ENCODE data around the gene ADAMTSL2.
A peak's percentile ranks its signal among the peaks of the same experiment; 100 is the strongest.

ADAMTSL2 gene

GRCh38 chr9:133534346-133535291, at the start of gene ADAMTSL2:
TSS of gene ADAMTSL2 (plus strand) at chr9:133534704. CDS start at chr9:133536713, 2,009 bp downstream.
- DNase-seq (ENCODE audit: low read depth, low spot score): peak; percentile 45
- TF ChIP-seq, protein P1, sequence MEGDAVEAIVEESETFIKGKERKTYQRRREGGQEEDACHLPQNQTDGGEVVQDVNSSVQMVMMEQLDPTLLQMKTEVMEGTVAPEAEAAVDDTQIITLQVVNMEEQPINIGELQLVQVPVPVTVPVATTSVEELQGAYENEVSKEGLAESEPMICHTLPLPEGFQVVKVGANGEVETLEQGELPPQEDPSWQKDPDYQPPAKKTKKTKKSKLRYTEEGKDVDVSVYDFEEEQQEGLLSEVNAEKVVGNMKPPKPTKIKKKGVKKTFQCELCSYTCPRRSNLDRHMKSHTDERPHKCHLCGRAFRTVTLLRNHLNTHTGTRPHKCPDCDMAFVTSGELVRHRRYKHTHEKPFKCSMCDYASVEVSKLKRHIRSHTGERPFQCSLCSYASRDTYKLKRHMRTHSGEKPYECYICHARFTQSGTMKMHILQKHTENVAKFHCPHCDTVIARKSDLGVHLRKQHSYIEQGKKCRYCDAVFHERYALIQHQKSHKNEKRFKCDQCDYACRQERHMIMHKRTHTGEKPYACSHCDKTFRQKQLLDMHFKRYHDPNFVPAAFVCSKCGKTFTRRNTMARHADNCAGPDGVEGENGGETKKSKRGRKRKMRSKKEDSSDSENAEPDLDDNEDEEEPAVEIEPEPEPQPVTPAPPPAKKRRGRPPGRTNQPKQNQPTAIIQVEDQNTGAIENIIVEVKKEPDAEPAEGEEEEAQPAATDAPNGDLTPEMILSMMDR (IDR thresholded peaks at IDR 0.05; ENCODE audit: low read depth, low read length): no peak
- no peak within 1 kb of the TSS for H3K4me3 ChIP-seq (ENCODE audit: low read depth, low read length)
- in situ Hi-C loops (cut with HindIII; ENCODE audit: low sequenced_read_pairs): no loop called here

DNA sequence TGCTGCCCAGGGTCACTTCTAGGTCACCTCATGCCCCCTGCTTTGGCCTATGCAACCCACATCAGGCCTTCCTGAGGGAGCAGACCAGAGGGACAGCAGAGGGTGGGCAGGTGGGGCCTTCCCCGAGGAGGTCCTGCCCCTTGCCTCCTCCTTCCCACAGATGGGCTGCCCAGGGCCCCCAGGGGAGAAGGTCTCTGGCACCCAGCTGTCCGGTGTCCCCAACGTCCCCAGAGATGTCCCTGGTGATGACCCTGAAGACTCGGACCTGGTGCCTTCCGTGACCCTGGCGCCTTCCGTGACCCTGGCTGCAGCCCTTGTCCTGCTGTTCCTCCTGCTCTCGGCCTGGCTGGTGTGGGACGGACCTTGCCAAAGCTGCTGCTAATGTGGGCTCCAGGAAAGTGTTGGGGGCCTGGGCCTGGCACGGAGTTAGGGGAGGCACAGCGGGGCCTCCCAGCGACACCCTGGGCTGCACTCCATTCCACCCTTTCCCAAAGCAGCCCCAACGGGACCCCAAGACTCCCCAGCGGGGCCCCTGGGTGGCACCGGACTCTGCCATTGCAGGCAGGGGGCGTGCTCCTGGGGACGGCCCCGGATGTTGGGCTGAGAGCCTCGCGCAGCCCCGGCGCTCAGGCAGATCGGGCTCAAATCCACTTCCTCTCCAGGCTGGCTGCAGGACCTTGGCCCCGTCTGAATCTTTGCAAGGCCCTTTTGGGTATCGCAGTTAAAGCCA, 48.8 kb upstream of the ADAMTSL2 start:
- in situ Hi-C loops (cut with HindIII; ENCODE audit: low sequenced_read_pairs): no loop called here

GRCh38 chr9:133487331-133487725, 47.2 kb upstream of the ADAMTSL2 start:
- DNase-seq (ENCODE audit: low read depth, low spot score): no peak
- TF ChIP-seq, protein P1 (IDR thresholded peaks at IDR 0.05; ENCODE audit: low read depth, low read length): no peak
- in situ Hi-C loops (cut with HindIII; ENCODE audit: low sequenced_read_pairs): no loop called here
- H3K4me3 ChIP-seq (ENCODE audit: low read depth, low read length): no peak overlapping the region

More for the DNA sequence above, 48.8 kb upstream of the ADAMTSL2 start:
- H3K4me3 ChIP-seq (ENCODE audit: low read depth, low read length): no peak overlapping the region
- TF ChIP-seq, protein P1 (IDR thresholded peaks at IDR 0.05; ENCODE audit: low read depth, low read length): peak; percentile 6
- no peak for DNase-seq (ENCODE audit: low read depth, low spot score)

- DNase-seq (ENCODE audit: low read depth, low spot score): no peak
- no peak overlapping the region for H3K4me3 ChIP-seq (ENCODE audit: low read depth, low read length)
- TF ChIP-seq, protein P1 (IDR thresholded peaks at IDR 0.05; ENCODE audit: low read depth, low read length): no peak
- in situ Hi-C loops (cut with HindIII; ENCODE audit: low sequenced_read_pairs): no loop called here
These were observed 45.7 kb upstream of the ADAMTSL2 start for GRCh38 chr9:133488686-133489252.

- in situ Hi-C loops (cut with HindIII; ENCODE audit: low sequenced_read_pairs): no loop called here
- no peak overlapping the region for H3K4me3 ChIP-seq (ENCODE audit: low read depth, low read length)
- no peak for DNase-seq (ENCODE audit: low read depth, low spot score)
- TF ChIP-seq, protein P1 (IDR thresholded peaks at IDR 0.05; ENCODE audit: low read depth, low read length): no peak
These were observed 45.0 kb upstream of the ADAMTSL2 start for GRCh38 chr9:133489253-133490190.

Measured in astrocyte of the spinal cord (primary cell).